Kidney epithelial cell (primary cell): ENCODE measurements around the gene TRAF2. TPM values are rescaled to one million over a fixed set of nuclear protein-coding genes. Genes with fewer than 3 reads are reported as not detected.

ENCODE experiments used
- DNase-seq: peaks from one replicate; pipeline ENCODE4 v3.0.0-alpha.2; 2010; ENCODE audit warnings: low read depth
- H3K27me3 ChIP-seq: 2 replicates; pipeline ENCODE4 v1.6.0; 2011; ENCODE audit warnings: low read length; ENCODE audit not compliant: control insufficient read depth, insufficient read depth
- H3K36me3 ChIP-seq: 2 replicates; pipeline ENCODE4 v1.5.1; 2011; ENCODE audit warnings: low read length; ENCODE audit not compliant: control insufficient read depth, insufficient read depth
- H3K4me3 ChIP-seq: 2 replicates; pipeline ENCODE4 v1.5.1; 2011; ENCODE audit warnings: low read depth, mild to moderate bottlenecking, control low read depth, low read length
- total RNA-seq: library from RNA; depleted of rRNA; stranded (reverse); fragments of >200 nt; gene quantifications from 2 replicates; pipeline ENCODE4 v1.2.3, GENCODE V29; 2015
- TF ChIP-seq, protein P1 (sequence below): IDR thresholded peaks from 2 replicates; pipeline ENCODE4 v1.5.1; 2011; ENCODE audit warnings: mild to moderate bottlenecking, moderate library complexity, low read length, control low read depth, inconsistent platforms; ENCODE audit not compliant: insufficient read depth, poor library complexity, severe bottlenecking

The TRAF2 gene
- total RNA-seq, 1 donor from 2014 or later: 17.5 TPM

DNA sequence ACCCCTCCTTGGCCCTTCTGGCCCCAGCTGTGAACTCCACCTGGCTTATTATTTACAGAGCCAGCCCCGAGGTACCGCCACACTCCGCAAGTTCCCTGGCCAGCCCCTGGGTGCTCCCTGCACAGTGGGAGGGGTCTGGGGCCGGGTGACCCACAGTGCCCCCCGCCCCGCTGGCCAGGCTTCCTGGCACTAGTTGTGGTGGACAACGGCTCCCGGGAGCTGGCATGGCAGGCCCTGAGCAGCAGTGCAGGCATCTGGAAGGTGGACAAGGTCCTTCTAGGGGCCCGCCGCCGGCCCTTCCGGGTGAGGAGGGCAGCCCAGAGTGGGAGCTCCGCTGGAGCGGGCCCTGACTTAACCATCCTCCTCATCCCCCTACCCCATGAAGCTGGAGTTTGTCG is 30.2 kb upstream of the TRAF2 start:
- H3K4me3 ChIP-seq: no peak overlapping the region
- DNase-seq: no peak
- peaks cover 2% of the 10 kb centered on the region for H3K36me3 ChIP-seq
- no peaks in the 10 kb centered on the region for H3K27me3 ChIP-seq
- TF ChIP-seq, protein P1, sequence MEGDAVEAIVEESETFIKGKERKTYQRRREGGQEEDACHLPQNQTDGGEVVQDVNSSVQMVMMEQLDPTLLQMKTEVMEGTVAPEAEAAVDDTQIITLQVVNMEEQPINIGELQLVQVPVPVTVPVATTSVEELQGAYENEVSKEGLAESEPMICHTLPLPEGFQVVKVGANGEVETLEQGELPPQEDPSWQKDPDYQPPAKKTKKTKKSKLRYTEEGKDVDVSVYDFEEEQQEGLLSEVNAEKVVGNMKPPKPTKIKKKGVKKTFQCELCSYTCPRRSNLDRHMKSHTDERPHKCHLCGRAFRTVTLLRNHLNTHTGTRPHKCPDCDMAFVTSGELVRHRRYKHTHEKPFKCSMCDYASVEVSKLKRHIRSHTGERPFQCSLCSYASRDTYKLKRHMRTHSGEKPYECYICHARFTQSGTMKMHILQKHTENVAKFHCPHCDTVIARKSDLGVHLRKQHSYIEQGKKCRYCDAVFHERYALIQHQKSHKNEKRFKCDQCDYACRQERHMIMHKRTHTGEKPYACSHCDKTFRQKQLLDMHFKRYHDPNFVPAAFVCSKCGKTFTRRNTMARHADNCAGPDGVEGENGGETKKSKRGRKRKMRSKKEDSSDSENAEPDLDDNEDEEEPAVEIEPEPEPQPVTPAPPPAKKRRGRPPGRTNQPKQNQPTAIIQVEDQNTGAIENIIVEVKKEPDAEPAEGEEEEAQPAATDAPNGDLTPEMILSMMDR: no peak

DNA sequence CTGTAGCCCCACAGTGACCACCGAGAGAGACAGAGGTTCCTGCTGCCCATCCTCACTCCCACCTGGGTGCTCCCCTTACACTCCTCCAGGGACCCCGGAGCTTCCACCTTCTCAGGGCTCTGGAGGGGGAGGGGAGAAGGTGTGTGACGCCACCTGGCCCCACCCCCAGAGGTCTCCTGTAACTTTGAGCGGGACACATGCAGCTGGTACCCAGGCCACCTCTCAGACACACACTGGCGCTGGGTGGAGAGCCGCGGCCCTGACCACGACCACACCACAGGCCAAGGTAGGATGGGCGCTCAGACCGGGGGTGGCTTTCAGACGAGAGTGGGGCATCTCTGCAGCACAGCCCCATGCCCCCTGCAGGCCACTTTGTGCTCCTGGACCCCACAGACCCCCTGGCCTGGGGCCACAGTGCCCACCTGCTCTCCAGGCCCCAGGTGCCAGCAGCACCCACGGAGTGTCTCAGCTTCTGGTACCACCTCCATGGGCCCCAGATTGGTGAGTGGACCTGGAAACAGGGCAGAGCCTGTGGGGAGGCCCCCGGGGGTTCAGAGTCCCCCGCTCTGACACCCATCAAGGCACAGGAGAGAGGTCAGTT is 29.7 kb upstream of the TRAF2 start:
- no peaks in the 10 kb centered on the region for H3K36me3 ChIP-seq
- no peak overlapping the region for H3K4me3 ChIP-seq
- DNase-seq: no peak
- TF ChIP-seq, protein P1: no peak
- no peaks in the 10 kb centered on the region for H3K27me3 ChIP-seq

DNA sequence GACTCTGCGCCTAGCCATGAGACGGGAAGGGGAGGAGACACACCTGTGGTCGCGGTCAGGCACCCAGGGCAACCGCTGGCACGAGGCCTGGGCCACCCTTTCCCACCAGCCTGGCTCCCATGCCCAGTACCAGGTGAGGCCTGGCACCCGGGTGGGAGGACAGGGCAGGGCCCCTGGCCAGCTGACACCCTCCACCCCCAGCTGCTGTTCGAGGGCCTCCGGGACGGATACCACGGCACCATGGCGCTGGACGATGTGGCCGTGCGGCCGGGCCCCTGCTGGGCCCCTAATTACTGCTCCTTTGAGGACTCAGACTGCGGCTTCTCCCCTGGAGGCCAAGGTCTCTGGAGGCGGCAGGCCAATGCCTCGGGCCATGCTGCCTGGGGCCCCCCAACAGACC is 29.1 kb upstream of the TRAF2 start:
- no peak overlapping the region for H3K4me3 ChIP-seq
- H3K36me3 ChIP-seq: no peaks in the 10 kb centered on the region
- H3K27me3 ChIP-seq: no peaks in the 10 kb centered on the region
- TF ChIP-seq, protein P1: no peak
- DNase-seq: no peak

- H3K4me3 ChIP-seq: no peak overlapping the region
- H3K36me3 ChIP-seq: no peaks in the 10 kb centered on the region
- DNase-seq: no peak
- no peaks in the 10 kb centered on the region for H3K27me3 ChIP-seq
- TF ChIP-seq, protein P1: no peak
Observed at GRCh38 chr9:136857581-136858412, 28.5 kb upstream of the TRAF2 start.

DNA sequence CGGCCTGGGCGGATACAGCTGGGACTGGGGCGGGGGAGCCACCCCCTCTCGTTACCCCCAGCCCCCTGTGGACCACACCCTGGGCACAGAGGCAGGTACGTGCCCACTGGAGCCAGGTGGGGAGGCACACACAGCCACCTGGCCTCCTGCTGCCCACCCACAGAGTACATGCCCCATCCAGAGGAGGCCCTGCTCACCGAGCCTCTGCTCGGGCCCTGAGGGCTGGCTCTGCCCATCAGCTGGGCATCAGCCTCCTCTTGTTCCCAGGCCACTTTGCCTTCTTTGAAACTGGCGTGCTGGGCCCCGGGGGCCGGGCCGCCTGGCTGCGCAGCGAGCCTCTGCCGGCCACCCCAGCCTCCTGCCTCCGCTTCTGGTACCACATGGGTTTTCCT is 27.9 kb upstream of the TRAF2 start:
- Histone ChIP-seq H3K27me3 (no peaks in the 10 kb centered on the region), H3K4me3 (no peak overlapping the region), H3K36me3 (no peaks in the 10 kb centered on the region)
- no peak for DNase-seq
- TF ChIP-seq, protein P1: no peak
